Upper lobe of left lung (tissue), 4 donors: ENCODE results near the gene HELZ2.

Experiments used
- CTCF ChIP-seq, 6 experiments: fragments of 450-650 bp in 4 of 6; fragments of 200-600 bp in 2 of 6; sonication (generic) in 2 of 6; IDR thresholded peaks; one replicate each; pipeline ENCODE4 v1.5.1; 2016 to 2019; ENCODE audit warnings: antibody characterized with exemption in 6 of 6
- EP300 ChIP-seq, 4 donors: sonication (generic); formaldehyde crosslinking; IDR thresholded peaks; one replicate each; pipeline ENCODE4 v1.5.1; 2017; ENCODE audit warnings: antibody characterized with exemption in 4 of 4, control low read depth in 2 of 4
- POLR2A ChIP-seq, 4 donors: fragments of 450-650 bp; IDR thresholded peaks; one replicate each; pipeline ENCODE4 v1.5.1; 2016 to 2017; ENCODE audit warnings: antibody characterized with exemption in 4 of 4, mild to moderate bottlenecking in 2 of 4
- POLR2AphosphoS5 ChIP-seq, 2 donors: sonication (generic); formaldehyde crosslinking; IDR thresholded peaks; one replicate each; pipeline ENCODE4 v1.5.1; 2017; ENCODE audit warnings: antibody characterized with exemption in 2 of 2

GRCh38 chr20:63617092-63617875 lies 43.2 kb upstream of the HELZ2 start:
- TF ChIP-seq POLR2A (IDR thresholded peaks at IDR 0.05) = no peak
- no peak for TF ChIP-seq CTCF (IDR thresholded peaks at IDR 0.05)
- TF ChIP-seq POLR2AphosphoS5 (IDR thresholded peaks at IDR 0.05) = no peak
- no peak for TF ChIP-seq EP300 (IDR thresholded peaks at IDR 0.05)
